Glutamatergic neuron (in vitro differentiated cells): ENCODE measurements around the gene DGKG. TPM values are rescaled to one million over a fixed set of nuclear protein-coding genes. Genes with fewer than 3 reads are reported as not detected.

Source experiments
- DNase-seq: peaks from one replicate; pipeline ENCODE4 v3.0.0; 2022
- H3K27ac Mint-ChIP-seq: one replicate; pipeline ENCODE4 v1.8.0; 2020; ENCODE audit warnings: mild to moderate bottlenecking, mixed read lengths, inconsistent platforms; ENCODE audit not compliant: unreplicated experiment
- H3K27me3 Mint-ChIP-seq: one replicate; pipeline ENCODE4 v1.8.0; 2020; ENCODE audit warnings: mild to moderate bottlenecking, moderate library complexity, mixed read lengths, inconsistent platforms; ENCODE audit not compliant: unreplicated experiment
- H3K36me3 Mint-ChIP-seq: one replicate; pipeline ENCODE4 v1.8.0; 2020; ENCODE audit warnings: mild to moderate bottlenecking, mixed read lengths, inconsistent platforms; ENCODE audit not compliant: unreplicated experiment
- H3K4me1 Mint-ChIP-seq: one replicate; pipeline ENCODE4 v1.8.0; 2020; ENCODE audit warnings: mild to moderate bottlenecking, low read depth, mixed read lengths, inconsistent platforms; ENCODE audit not compliant: unreplicated experiment
- H3K4me3 Mint-ChIP-seq: one replicate; pipeline ENCODE4 v1.8.0; 2020; ENCODE audit warnings: mild to moderate bottlenecking, mixed read lengths, inconsistent platforms; ENCODE audit not compliant: unreplicated experiment
- H3K9me3 Mint-ChIP-seq: one replicate; pipeline ENCODE4 v1.8.0; 2020; ENCODE audit warnings: mild to moderate bottlenecking, moderate library complexity, mixed read lengths, inconsistent platforms; ENCODE audit not compliant: unreplicated experiment
- CTCF ChIP-seq: fragments of 200-600 bp; sonication (generic); IDR thresholded peaks from one replicate; pipeline ENCODE4 v1.5.0; 2021; ENCODE audit not compliant: partially characterized antibody, unreplicated experiment
- total RNA-seq: library from RNA; stranded (reverse); fragmentation: NEBNext Ultra II Directional; extraction: Animal tissue kit (Norgen Biotek cat#: 25700); gene quantifications from one replicate; pipeline ENCODE4 v1.2.1, GENCODE V29; 2021; ENCODE audit not compliant: unreplicated experiment

Gene DGKG
- total RNA-seq, 1 donor from 2014 or later: 24.1 TPM

- Mint-ChIP-seq H3K36me3 (no peaks in the 10 kb centered on the region), H3K4me1 (no peaks in the 10 kb centered on the region), H3K27me3 (peaks cover 3% of the 10 kb centered on the region), H3K9me3 (no peaks in the 10 kb centered on the region), H3K27ac (no peak overlapping the region), H3K4me3 (no peak overlapping the region)
- TF ChIP-seq CTCF: no peak
- DNase-seq: no peak
Observed at GRCh38 chr3:186212611-186213010, 149.4 kb downstream of the DGKG start.

GRCh38 chr3:186210852-186211500, 151.1 kb downstream of the DGKG start:
- Mint-ChIP-seq H3K36me3 (no peaks in the 10 kb centered on the region), H3K27ac (no peak overlapping the region), H3K9me3 (no peaks in the 10 kb centered on the region)

GRCh38 chr3:186209810-186210752, 152.0 kb downstream of the DGKG start:
- Mint-ChIP-seq H3K9me3 (no peaks in the 10 kb centered on the region), H3K36me3 (no peaks in the 10 kb centered on the region), H3K4me1 (no peaks in the 10 kb centered on the region), H3K27ac (no peak overlapping the region), H3K27me3 (no peaks in the 10 kb centered on the region), H3K4me3 (no peak overlapping the region)
- TF ChIP-seq CTCF: no peak
- no peak for DNase-seq

More at GRCh38 chr3:186210852-186211500, 151.1 kb downstream of the DGKG start:
- no peaks in the 10 kb centered on the region for H3K4me1 Mint-ChIP-seq
- no peak for TF ChIP-seq CTCF
- no peak for DNase-seq
- peak overlapping the region; percentile 20 for H3K4me3 Mint-ChIP-seq
- no peaks in the 10 kb centered on the region for H3K27me3 Mint-ChIP-seq

GRCh38 chr3:186208296-186208989, 153.6 kb downstream of the DGKG start:
- Mint-ChIP-seq H3K36me3 (no peaks in the 10 kb centered on the region), H3K27me3 (no peaks in the 10 kb centered on the region), H3K4me3 (no peak overlapping the region), H3K9me3 (no peaks in the 10 kb centered on the region), H3K27ac (no peak overlapping the region), H3K4me1 (no peaks in the 10 kb centered on the region)
- TF ChIP-seq CTCF: no peak
- no peak for DNase-seq
